ENCODE results near the gene ANKRD39.

ANKRD39 gene

GRCh38 chr2:96815326-96816126 is 42.3 kb downstream of the ANKRD39 start:
- TF ChIP-seq ZBTB7A (IDR thresholded peaks at IDR 0.05; ENCODE audit: low read depth): peak; percentile 59
- TF ChIP-seq CEBPB (IDR thresholded peaks at IDR 0.05): no peak
- no peak for TF ChIP-seq CREB1 (IDR thresholded peaks at IDR 0.05; ENCODE audit: low read depth)
- no peak for TF ChIP-seq TEAD4 (IDR thresholded peaks at IDR 0.05)
- TF ChIP-seq MAX (IDR thresholded peaks at IDR 0.05): peak; percentile 47; the same call in 1 of the 2 replicates

GRCh38 chr2:96813656-96814055 is 44.2 kb downstream of the ANKRD39 start:
- TF ChIP-seq CREB1 (IDR thresholded peaks at IDR 0.05; ENCODE audit: low read depth) (no peak), RAD21 (IDR thresholded peaks at IDR 0.05; ENCODE audit: low read depth) (no peak), TEAD4 (IDR thresholded peaks at IDR 0.05) (no peak), TAF1 (IDR thresholded peaks at IDR 0.05; ENCODE audit: low read depth) (no peak), EGR1 (IDR thresholded peaks at IDR 0.05) (no peak), CEBPB (IDR thresholded peaks at IDR 0.05) (no peak), REST (IDR thresholded peaks at IDR 0.05; ENCODE audit: low read depth) (no peak), ZBTB7A (IDR thresholded peaks at IDR 0.05; ENCODE audit: low read depth) (no peak), TCF12 (IDR thresholded peaks at IDR 0.05; ENCODE audit: low read depth) (no peak), FOXM1 (IDR thresholded peaks at IDR 0.05; ENCODE audit: borderline replicate concordance, low read depth) (no peak), MAX (IDR thresholded peaks at IDR 0.05) (no peak), USF1 (IDR thresholded peaks at IDR 0.05) (no peak), EP300 (IDR thresholded peaks at IDR 0.05; ENCODE audit: borderline replicate concordance) (no peak), YY1 (IDR thresholded peaks at IDR 0.05; ENCODE audit: low read depth) (no peak), NFIC (IDR thresholded peaks at IDR 0.05) (no peak)

GRCh38 chr2:96811917-96812316 is 45.9 kb downstream of the ANKRD39 start:
- TF ChIP-seq MAX (IDR thresholded peaks at IDR 0.05): no peak
- no peak for TF ChIP-seq CREB1 (IDR thresholded peaks at IDR 0.05; ENCODE audit: low read depth)
- TF ChIP-seq TCF12 (IDR thresholded peaks at IDR 0.05; ENCODE audit: low read depth): no peak
- no peak for TF ChIP-seq USF1 (IDR thresholded peaks at IDR 0.05)
- TF ChIP-seq TEAD4 (IDR thresholded peaks at IDR 0.05): no peak
- no peak for TF ChIP-seq FOXM1 (IDR thresholded peaks at IDR 0.05; ENCODE audit: borderline replicate concordance, low read depth)
- no peak for TF ChIP-seq EGR1 (IDR thresholded peaks at IDR 0.05)
- no peak for TF ChIP-seq REST (IDR thresholded peaks at IDR 0.05; ENCODE audit: low read depth)
- no peak for TF ChIP-seq YY1 (IDR thresholded peaks at IDR 0.05; ENCODE audit: low read depth)
- TF ChIP-seq CEBPB (IDR thresholded peaks at IDR 0.05): no peak
- no peak for TF ChIP-seq ZBTB7A (IDR thresholded peaks at IDR 0.05; ENCODE audit: low read depth)
- no peak for TF ChIP-seq TAF1 (IDR thresholded peaks at IDR 0.05; ENCODE audit: low read depth)
- no peak for TF ChIP-seq EP300 (IDR thresholded peaks at IDR 0.05; ENCODE audit: borderline replicate concordance)
- TF ChIP-seq NFIC (IDR thresholded peaks at IDR 0.05): no peak
- no peak for TF ChIP-seq RAD21 (IDR thresholded peaks at IDR 0.05; ENCODE audit: low read depth)

GRCh38 chr2:96810783-96811192 is 47.0 kb downstream of the ANKRD39 start:
- no peak for TF ChIP-seq EGR1 (IDR thresholded peaks at IDR 0.05)
- no peak for TF ChIP-seq NFIC (IDR thresholded peaks at IDR 0.05)
- TF ChIP-seq TEAD4 (IDR thresholded peaks at IDR 0.05): no peak
- no peak for TF ChIP-seq ZBTB7A (IDR thresholded peaks at IDR 0.05; ENCODE audit: low read depth)
- no peak for TF ChIP-seq RAD21 (IDR thresholded peaks at IDR 0.05; ENCODE audit: low read depth)
- TF ChIP-seq CREB1 (IDR thresholded peaks at IDR 0.05; ENCODE audit: low read depth): no peak
- no peak for TF ChIP-seq CEBPB (IDR thresholded peaks at IDR 0.05)
- TF ChIP-seq YY1 (IDR thresholded peaks at IDR 0.05; ENCODE audit: low read depth): no peak
- no peak for TF ChIP-seq USF1 (IDR thresholded peaks at IDR 0.05)
- TF ChIP-seq MAX (IDR thresholded peaks at IDR 0.05): no peak
- TF ChIP-seq TAF1 (IDR thresholded peaks at IDR 0.05; ENCODE audit: low read depth): no peak
- no peak for TF ChIP-seq TCF12 (IDR thresholded peaks at IDR 0.05; ENCODE audit: low read depth)
- TF ChIP-seq EP300 (IDR thresholded peaks at IDR 0.05; ENCODE audit: borderline replicate concordance): no peak
- no peak for TF ChIP-seq REST (IDR thresholded peaks at IDR 0.05; ENCODE audit: low read depth)
- no peak for TF ChIP-seq FOXM1 (IDR thresholded peaks at IDR 0.05; ENCODE audit: borderline replicate concordance, low read depth)
